Measurements from ENCODE around the gene CD81. TPM values are rescaled to one million over a fixed set of nuclear protein-coding genes. Genes with fewer than 3 reads are reported as not detected.

The CD81 gene
- total RNA-seq, 4 donors from 2014 or later = 498 to 652 (median 582) TPM

DNA sequence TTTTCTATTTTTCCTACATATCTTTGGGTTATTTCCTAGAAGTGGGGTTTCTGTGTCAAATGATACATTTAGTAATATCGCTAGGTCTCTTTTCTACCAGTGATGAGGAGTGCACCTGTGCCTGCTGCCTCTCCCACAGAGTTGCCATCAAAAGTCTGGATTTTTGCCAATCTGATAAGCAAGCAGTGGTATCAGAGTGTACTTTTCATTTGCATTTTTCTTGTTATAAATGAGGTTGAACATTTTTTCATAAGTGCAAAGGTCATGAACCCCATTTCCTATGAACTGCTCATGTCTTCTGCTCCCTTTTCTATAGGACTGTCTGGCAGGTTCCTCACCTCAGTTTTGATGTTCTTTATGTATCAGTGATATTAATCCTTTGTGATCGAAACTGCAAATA is 65.5 kb downstream of the CD81 start:
- peaks cover 18 to 29% (median 27%) of the 10 kb centered on the region in 4 donors for H3K4me1 ChIP-seq
- intact Hi-C loops (cut with DNase I) = no loop called here
- peaks cover 0 to 9% (median 0%) of the 10 kb centered on the region in 4 donors for H3K9me3 ChIP-seq
- 94% methylated on average over 2 of the region's 2 CpGs for WGBS
- no peak for TF ChIP-seq EP300 (IDR thresholded peaks at IDR 0.05)
- no peak for TF ChIP-seq POLR2AphosphoS5 (IDR thresholded peaks at IDR 0.05)
- TF ChIP-seq POLR2A (IDR thresholded peaks at IDR 0.05; ENCODE audit: low read depth) = no peak
- TF ChIP-seq, protein P1, sequence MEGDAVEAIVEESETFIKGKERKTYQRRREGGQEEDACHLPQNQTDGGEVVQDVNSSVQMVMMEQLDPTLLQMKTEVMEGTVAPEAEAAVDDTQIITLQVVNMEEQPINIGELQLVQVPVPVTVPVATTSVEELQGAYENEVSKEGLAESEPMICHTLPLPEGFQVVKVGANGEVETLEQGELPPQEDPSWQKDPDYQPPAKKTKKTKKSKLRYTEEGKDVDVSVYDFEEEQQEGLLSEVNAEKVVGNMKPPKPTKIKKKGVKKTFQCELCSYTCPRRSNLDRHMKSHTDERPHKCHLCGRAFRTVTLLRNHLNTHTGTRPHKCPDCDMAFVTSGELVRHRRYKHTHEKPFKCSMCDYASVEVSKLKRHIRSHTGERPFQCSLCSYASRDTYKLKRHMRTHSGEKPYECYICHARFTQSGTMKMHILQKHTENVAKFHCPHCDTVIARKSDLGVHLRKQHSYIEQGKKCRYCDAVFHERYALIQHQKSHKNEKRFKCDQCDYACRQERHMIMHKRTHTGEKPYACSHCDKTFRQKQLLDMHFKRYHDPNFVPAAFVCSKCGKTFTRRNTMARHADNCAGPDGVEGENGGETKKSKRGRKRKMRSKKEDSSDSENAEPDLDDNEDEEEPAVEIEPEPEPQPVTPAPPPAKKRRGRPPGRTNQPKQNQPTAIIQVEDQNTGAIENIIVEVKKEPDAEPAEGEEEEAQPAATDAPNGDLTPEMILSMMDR (IDR thresholded peaks at IDR 0.05) = no peak
- no peak overlapping the region for H3K27ac ChIP-seq (replicated peaks in 1 of 4)
- no peaks in the 10 kb centered on the region for H3K36me3 ChIP-seq
- DNase-seq (ENCODE audit: extremely low spot score) = no peak
- peaks cover 0 to 78% (median 24%) of the 10 kb centered on the region in 4 donors for H3K27me3 ChIP-seq
- H3K4me3 ChIP-seq = no peak overlapping the region

DNA sequence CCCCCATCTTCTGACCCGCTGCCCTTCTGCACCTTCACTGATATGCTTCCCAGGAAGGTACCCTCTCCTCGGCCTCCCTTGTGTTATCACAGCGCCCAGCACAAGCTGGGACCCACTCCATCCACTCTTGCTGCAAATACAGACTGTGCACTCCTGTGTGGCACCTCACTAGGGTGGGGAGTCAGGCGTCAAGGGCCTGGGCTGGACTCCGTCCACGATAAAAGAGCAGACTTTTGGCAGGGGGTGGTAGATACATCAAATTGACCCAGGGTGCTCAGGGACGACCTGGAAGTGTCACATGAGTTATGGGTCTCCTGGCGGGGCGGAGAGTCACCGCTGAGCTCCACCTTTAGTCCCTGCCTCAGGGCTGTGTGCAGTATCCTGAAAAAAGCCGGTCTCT is 66.3 kb downstream of the CD81 start:
- Histone ChIP-seq H3K36me3 (no peaks in the 10 kb centered on the region), H3K9me3 (peaks cover 0 to 9% (median 0%) of the 10 kb centered on the region in 4 donors), H3K27me3 (peaks cover 0 to 80% (median 24%) of the 10 kb centered on the region in 4 donors), H3K27ac (replicated peaks in 1 of 4) (no peak overlapping the region), H3K4me1 (peaks cover 23 to 32% (median 27%) of the 10 kb centered on the region in 4 donors), H3K4me3 (no peak overlapping the region)
- DNase-seq (ENCODE audit: extremely low spot score) = no peak
- WGBS = 46% methylated on average over 10 of the region's 11 CpGs
- intact Hi-C loops (cut with DNase I) = no loop called here
- TF ChIP-seq POLR2A (IDR thresholded peaks at IDR 0.05; ENCODE audit: low read depth) (no peak), EP300 (IDR thresholded peaks at IDR 0.05) (no peak), POLR2AphosphoS5 (IDR thresholded peaks at IDR 0.05) (no peak)
- TF ChIP-seq, protein P1 (IDR thresholded peaks at IDR 0.05) = no peak

DNA sequence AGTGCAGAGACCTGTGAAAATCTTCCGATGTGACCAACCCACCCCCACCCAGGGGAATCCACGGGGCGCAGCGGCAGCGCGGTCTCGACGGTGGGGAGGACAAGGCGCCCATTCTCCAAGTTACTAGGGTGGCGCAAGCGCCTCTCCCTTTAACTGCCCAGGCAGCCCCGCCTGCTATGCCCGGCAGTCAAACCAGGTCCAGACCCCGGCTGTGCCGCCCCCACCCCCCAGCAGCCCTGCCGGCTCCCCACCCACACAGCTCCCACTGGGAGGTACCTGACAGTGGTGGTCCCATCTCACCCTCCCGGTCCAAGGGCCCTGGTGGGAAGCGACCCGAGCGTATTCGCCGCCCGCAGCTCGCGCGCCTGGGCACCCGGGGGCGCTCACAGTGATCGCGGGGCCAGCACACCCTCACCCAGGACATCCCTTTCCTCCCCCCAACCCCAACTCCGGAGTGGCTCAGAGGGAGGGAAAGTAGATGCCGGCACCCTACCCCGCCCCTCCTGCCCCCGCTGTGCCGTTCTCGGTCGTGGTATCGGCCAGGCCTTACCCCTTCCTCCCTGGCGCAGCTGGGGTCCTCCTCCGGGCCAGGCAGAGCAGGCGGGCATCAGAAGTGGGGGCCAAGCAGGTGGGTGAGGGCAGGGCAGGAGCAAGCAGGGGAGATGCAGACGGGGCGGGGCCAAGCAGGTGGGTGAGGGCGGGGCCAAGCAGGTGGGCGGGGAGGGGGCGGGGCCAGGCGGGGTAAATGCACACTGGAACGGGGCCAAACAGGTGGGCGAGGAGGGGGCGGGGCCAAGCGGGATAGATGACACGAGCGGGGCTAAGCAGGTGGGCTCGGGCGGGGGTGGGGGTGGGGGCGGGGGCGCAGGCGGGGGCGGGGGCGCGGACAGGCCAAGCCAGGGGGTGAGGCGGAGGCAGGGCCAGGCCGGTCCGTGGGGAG is 67.0 kb downstream of the CD81 start, which contains the start of gene TRPM5:
Gene TRPM5, minus strand, starts transcription at position 634 of the 940 bp plus-strand sequence. CDS start 21,478 bp downstream, outside the sequence.
- DNase-seq (ENCODE audit: extremely low spot score) = no peak
- 0% methylated on average over 1 of the region's 64 CpGs for WGBS
- peaks cover 0 to 86% (median 24%) of the 10 kb centered on the region in 4 donors for H3K27me3 ChIP-seq
- no peak within 1 kb of the TSS for H3K27ac ChIP-seq (replicated peaks in 1 of 4)
- peak within 1 kb of the TSS; percentile 39 to 60 (median 43) for H3K4me3 ChIP-seq
- peaks cover 0 to 9% (median 0%) of the 10 kb centered on the region in 4 donors for H3K9me3 ChIP-seq
- no peaks in the 10 kb centered on the region for H3K36me3 ChIP-seq
- H3K4me1 ChIP-seq = peaks cover 25 to 32% (median 28%) of the 10 kb centered on the region in 4 donors
- intact Hi-C loops (cut with DNase I) = no loop called here
- TF ChIP-seq EP300 (IDR thresholded peaks at IDR 0.05) (no peak), POLR2A (IDR thresholded peaks at IDR 0.05; ENCODE audit: low read depth) (no peak), POLR2AphosphoS5 (IDR thresholded peaks at IDR 0.05) (no peak)
- TF ChIP-seq, protein P1 (IDR thresholded peaks at IDR 0.05) = no peak

DNA sequence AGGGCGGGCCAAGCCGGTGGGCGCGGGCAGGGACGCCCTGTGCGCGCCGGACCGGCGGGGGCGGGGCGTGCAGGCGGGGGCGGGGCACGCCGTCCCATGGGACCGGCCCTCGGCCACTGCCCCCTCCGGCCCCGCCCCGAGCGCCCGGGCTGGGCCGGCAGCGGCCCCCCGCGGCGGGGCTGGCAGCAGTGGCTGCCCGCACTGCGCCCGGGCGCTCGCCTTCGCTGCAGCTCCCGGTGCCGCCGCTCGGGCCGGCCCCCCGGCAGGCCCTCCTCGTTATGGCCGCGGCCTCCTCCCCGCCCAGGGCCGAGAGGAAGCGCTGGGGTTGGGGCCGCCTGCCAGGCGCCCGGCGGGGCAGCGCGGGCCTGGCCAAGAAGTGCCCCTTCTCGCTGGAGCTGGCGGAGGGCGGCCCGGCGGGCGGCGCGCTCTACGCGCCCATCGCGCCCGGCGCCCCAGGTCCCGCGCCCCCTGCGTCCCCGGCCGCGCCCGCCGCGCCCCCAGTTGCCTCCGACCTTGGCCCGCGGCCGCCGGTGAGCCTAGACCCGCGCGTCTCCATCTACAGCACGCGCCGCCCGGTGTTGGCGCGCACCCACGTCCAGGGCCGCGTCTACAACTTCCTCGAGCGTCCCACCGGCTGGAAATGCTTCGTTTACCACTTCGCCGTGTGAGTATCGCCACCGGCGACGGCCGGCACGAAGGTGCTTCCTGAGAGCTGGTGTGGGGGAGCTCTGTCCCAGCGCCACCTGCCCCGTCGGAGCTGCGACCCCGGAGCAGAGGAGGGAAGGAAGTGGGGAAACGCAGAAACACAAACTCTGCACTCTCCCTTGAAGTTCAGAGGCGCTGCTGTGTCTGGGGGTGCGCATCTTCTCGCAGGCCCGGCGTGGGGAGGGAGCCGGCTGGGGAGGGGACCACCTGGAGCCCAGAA is 68.0 kb downstream of the CD81 start, which contains the start of gene KCNQ1:
Gene KCNQ1, plus strand, starts transcription at position 188 of the 925 bp plus-strand sequence. Its CDS starts 91 bp downstream, at position 279.
- WGBS = 16% methylated on average over 16 of the region's 116 CpGs
- peaks cover 0 to 93% (median 24%) of the 10 kb centered on the region in 4 donors for H3K27me3 ChIP-seq
- intact Hi-C loops (cut with DNase I) = no loop called here
- H3K9me3 ChIP-seq = peaks cover 0 to 9% (median 0%) of the 10 kb centered on the region in 4 donors
- H3K4me3 ChIP-seq = peak within 1 kb of the TSS; percentile 39 to 60 (median 43)
- TF ChIP-seq POLR2A (IDR thresholded peaks at IDR 0.05; ENCODE audit: low read depth) = no peak
- TF ChIP-seq, protein P1 (IDR thresholded peaks at IDR 0.05) = no peak
- TF ChIP-seq POLR2AphosphoS5 (IDR thresholded peaks at IDR 0.05) = no peak
- no peak for TF ChIP-seq EP300 (IDR thresholded peaks at IDR 0.05)
- H3K36me3 ChIP-seq = no peaks in the 10 kb centered on the region
- no peak for DNase-seq (ENCODE audit: extremely low spot score)
- H3K27ac ChIP-seq (replicated peaks in 1 of 4) = no peak within 1 kb of the TSS
- H3K4me1 ChIP-seq = peaks cover 25 to 32% (median 30%) of the 10 kb centered on the region in 4 donors

Measured in esophagus muscularis mucosa (tissue), 4 donors.